AG09319 (cell line): Measurements from ENCODE around the gene CAMK2G.

Source experiments
- DNase-seq: peaks from one replicate; pipeline ENCODE4 v3.0.0-alpha.2; 2010; ENCODE audit warnings: low read depth; ENCODE audit errors: extremely low read depth
- TF ChIP-seq, protein P1 (sequence below): IDR thresholded peaks from 2 replicates; pipeline ENCODE4 v1.5.1; 2011; ENCODE audit warnings: low read depth, mild to moderate bottlenecking, inconsistent platforms, low read length, moderate library complexity

Gene CAMK2G

DNA sequence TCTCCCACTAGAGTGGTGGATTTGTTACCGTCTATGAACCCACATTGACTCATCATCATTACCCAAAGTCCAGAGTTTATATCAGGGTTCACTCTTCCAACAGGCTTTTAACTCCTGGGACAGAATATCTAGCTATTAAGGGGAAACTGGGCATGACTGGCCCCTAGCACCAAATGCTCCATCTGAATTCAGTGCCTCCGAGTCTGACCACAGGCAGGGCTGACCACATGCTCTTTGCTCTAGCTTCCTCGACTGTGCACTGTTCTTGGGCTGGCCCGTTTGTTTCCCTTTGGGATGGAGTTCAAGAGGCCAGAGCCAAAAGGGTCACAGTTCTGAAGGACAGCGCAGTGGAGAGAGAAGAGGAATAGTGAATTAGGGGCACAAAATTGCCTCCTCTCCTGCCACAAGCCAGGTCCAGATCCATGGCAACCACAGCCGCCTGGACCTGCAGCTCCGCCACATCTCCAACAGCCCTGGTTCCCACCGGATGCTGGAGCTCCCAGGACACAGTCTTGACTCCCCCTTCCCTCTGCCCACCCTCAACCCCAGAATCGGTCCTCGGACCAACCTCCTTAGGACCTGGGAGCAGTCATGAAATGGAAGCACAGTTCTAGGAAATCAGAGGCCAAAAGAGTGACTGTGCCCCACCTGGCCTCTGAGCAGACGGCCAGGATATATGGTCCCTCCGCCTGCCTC lies 16.2 kb downstream of the CAMK2G start:
- DNase-seq: no peak
- TF ChIP-seq, protein P1, sequence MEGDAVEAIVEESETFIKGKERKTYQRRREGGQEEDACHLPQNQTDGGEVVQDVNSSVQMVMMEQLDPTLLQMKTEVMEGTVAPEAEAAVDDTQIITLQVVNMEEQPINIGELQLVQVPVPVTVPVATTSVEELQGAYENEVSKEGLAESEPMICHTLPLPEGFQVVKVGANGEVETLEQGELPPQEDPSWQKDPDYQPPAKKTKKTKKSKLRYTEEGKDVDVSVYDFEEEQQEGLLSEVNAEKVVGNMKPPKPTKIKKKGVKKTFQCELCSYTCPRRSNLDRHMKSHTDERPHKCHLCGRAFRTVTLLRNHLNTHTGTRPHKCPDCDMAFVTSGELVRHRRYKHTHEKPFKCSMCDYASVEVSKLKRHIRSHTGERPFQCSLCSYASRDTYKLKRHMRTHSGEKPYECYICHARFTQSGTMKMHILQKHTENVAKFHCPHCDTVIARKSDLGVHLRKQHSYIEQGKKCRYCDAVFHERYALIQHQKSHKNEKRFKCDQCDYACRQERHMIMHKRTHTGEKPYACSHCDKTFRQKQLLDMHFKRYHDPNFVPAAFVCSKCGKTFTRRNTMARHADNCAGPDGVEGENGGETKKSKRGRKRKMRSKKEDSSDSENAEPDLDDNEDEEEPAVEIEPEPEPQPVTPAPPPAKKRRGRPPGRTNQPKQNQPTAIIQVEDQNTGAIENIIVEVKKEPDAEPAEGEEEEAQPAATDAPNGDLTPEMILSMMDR: no peak

DNA sequence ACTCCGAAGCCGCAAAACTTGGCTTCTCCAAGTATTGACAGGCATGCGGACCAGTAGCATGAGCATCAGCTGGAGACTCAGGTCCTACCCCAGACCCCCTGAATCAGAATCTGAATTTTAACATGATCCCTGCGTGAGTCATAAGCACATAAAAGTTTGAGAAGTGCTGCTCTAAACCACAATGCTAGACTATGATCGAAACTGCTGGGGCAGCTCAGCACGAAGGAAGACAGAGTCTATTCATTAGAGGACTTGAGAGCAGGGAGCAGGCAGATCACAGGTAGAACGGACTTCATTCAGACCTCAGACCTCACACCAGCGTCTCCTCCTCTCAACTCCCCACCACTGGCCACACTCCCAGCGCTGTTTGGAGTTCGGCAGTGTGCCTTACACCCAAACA lies 16.9 kb downstream of the CAMK2G start:
- DNase-seq: no peak
- TF ChIP-seq, protein P1: no peak

DNA sequence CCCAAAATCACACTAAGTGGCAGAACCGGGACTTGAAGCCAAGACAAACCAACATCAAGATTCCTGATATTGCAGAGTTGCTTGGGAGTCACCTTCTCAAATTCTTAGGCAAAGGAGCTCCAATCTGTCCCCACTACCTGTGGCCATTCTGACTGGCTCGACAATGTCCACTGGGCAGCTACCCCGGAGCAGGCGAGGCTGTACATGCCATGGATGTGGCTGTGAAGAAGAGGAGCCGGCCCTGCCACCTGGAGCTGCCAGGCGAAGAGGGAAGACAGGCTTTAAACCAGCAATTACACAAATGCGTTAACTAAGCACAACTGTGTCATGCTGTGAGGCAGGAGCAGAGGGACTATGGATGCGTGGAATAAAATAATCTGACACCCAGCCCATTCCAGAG lies 18.1 kb downstream of the CAMK2G start:
- TF ChIP-seq, protein P1: no peak
- DNase-seq: no peak

DNA sequence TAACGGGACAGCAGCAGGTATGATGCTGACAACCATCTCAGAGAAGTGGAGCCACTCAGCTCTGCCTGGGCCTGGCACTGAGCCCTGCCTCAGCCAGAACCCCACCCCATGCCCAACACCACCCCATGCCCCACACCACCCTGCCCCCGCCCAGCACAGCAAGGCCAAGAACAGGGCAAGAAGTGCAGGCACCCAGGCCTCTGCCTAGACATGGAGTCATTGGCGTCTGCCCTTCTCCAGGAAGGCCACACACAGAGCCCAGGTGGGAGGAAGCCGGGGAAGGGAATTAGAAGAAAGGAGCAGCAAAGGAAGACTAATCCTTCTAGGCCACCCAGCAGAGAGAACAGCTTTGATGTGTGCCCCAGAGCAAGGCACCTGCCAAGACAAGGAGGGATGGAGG lies 18.9 kb downstream of the CAMK2G start:
- TF ChIP-seq, protein P1: no peak
- no peak for DNase-seq

DNA sequence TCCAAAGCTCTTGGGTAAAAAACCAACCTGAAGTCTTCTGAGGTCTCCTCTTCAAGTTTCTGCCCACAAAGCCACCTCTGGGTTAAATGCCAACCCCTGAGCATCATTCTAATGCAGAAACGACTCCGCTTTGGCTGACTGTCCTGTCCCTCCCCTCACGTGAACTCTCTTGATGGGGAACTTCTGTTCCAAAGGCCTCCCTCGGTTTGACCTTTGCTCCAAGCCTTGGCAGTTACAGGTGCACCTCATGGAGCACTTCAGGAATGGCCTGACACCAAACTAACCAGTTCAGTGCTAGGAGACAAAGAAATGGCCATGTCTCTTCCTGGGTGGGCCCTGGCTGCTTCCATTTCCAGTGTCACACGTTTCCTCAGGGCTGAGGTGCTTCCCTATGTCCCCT lies 20.0 kb downstream of the CAMK2G start:
- DNase-seq: no peak

DNA sequence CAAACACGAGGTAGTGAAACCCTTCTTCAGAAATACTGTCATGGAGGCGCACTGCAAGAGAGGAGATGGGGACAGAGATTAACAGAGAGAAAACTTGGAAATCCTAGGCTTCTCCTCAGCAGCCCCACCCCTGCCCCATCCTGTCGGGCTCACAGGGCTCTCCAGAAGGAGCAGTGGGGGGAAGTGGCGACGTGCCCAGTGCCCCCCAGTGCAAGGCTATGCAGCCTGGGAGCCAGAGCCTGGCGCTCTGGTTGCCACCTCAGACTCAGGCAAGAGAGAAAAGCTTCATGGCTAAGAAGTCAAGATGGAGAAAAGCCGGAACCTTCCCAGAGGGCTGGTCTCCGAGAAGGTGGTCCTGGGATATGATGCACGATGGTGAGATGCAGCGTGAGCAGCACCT lies 21.2 kb downstream of the CAMK2G start:
- DNase-seq: no peak
- TF ChIP-seq, protein P1: no peak

More for the DNA sequence above, 20.0 kb downstream of the CAMK2G start:
- TF ChIP-seq, protein P1: no peak

DNA sequence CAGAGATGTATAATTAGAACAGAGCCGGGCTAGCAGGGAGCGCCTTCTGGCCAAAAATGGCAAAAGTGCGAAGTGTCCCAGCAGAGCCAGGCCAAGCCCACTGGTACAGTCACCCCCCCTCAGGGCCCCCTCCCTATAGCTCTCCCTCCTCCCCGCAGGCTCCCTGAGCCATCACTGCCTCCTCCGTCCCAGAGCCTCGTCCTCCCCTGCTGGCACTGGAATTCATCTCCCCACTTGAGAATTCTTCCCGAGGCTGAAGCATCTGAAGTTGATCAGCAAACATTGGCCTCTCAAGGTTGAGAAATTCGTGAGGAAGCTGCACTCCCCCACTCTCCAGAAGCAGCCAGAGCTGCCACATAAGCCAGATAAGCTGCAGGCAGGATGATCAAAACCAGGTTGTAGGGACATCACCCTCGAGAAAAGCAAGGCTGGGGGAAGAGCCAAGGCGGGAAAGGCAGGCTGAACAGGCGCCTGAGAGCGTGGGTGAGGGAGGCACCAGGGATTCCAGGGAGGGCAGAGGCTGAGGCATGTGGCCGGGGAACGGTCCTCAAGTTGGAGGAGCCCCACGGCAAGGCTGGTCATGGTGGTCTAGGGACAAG lies 23.4 kb downstream of the CAMK2G start:
- TF ChIP-seq, protein P1: 0 out of 2 replicates have a peak, but pooled peaks have one; percentile 2
- peak; percentile 97 for DNase-seq
